Measurements from ENCODE around the gene NOC3L.
A peak's percentile ranks its signal among the peaks of the same experiment; 100 is the strongest.
"Not testable (repeated sequence)": the region's sequence is repeated elsewhere in the genome, so short reads cannot be mapped to it uniquely, and the experiment has no call there.

NOC3L gene

DNA sequence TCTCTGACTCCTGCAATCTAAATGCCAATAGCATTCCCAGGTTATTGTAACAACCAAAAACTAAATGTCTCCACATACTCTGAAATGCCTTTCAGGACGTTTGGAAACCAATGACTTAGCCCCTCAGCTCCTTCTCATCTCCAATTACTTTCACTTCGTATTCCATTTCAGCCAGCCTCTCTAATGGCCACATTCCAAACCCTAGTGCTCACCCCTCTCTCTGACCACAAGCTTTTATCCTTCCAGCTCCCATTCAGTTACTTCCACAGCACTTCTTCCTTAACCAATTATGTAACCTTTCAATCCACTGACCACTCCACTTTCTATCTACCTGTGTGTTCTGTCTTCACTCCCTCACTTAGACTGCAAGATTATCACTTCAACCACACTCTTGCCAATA, 4.3 kb downstream of the NOC3L start:
- no peak for DNase-seq

DNA sequence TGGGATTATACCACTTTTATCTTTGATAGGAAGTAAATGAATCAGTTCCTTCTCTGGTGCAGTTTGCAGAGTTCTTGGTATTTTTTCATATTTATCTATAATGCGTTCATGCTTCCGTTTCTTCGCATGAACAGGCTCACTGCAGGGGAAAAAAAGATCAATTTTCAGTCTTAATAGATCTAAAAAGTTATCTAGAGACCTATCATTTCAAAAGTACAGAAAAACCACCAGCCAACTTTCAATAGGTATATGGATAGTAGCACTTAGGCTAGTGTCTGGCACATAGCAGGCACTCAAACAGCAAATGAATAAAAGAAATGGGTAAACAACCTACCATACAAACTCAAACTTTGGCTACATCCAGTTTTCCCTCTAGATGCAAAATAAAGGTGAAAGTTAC, 5.5 kb downstream of the NOC3L start:
- no peak for DNase-seq

DNA sequence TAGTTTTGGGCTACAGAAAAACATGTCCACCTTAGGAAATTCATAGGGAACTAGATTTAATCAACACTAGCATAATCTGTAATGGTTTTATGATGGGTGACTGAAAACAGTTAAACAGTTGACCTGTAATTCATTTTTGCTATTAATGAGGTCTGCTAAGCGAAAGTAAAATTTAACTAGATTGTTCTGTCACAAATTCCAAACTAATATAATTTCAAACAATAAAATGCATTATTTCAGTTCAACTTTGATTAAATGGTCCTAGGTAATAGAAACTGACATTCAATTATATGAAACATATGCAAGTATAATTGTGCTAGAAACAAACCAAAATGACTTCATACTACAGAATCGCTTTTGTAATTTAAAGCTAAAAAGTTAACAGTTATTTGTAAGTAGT, 6.9 kb downstream of the NOC3L start:
- DNase-seq = no peak

DNA sequence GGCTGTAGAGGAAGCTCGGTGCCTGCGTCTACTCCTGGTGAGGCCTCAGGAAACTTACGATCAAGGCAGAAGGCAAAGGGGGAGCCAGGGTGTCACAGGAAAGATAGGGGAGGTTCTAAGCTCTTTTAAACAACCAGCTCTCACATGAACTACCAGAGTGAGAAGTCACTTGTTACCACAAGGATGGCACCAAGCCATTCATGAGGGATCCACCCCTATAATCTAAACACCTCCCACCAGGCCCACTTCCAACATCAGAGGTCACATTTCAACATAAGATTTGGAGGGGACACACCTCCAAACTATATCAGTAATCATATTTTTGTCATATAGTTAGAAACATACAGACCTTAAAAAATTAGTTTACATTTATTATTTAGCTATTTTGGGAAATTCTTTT, 9.4 kb downstream of the NOC3L start:
- no peak for DNase-seq

DNA sequence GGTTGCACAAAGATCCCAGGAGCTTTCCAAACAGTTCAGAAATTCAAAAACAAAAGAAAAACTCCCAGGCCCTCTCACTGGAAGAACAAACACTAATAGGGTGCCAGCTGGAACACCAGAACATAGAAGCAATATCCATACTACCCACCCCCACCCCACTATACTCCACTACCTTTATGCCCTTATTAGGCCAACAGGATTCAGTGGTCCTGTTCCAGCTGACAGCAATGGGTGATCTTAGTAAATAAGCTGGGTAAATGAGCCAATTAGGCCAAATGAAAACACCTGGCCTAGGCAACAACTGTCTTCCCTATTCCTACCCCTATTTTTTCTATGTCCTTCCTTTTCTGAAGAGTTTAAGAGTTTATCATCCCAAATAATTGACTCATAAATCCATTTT, 11.7 kb downstream of the NOC3L start:
- DNase-seq = no peak

DNA sequence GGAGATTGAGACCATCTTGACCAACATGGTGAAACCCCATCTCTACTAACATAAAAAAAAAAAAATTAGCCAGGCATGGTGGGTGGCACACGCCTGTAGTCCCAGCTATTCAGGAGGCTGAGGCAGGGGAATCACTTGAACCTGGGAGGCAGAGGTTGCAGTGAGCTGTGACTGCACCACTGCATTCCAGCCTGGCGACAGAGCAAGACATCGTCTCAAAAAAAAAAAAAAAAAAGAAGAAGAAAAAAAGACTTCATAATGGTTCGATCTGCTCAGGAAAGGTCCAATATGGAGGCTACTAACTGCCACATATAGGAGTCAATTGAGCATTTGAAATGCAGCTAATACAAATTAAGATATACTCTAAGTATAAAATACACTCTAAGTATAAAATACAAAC, 12.2 kb downstream of the NOC3L start:
- DNase-seq = not testable (repeated sequence)

DNA sequence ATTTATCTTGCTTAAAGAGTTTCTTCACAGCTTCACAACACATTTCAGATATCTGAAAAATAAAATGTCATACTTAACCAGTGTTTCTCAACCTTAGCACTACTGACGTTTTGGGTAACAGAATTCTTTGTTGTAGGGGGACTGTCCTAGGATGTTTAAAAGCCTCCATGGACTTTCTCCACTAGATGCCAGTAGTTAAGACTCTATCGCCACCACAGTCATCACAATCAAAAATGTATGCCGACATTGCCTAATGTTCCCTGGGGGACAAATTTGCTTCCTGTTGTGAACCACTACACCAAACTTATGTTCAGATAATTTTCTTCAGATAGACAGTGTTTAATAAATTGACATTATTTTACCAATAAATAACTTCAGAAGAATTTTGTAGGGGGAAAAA, 13.4 kb downstream of the NOC3L start:
- no peak for DNase-seq

DNA sequence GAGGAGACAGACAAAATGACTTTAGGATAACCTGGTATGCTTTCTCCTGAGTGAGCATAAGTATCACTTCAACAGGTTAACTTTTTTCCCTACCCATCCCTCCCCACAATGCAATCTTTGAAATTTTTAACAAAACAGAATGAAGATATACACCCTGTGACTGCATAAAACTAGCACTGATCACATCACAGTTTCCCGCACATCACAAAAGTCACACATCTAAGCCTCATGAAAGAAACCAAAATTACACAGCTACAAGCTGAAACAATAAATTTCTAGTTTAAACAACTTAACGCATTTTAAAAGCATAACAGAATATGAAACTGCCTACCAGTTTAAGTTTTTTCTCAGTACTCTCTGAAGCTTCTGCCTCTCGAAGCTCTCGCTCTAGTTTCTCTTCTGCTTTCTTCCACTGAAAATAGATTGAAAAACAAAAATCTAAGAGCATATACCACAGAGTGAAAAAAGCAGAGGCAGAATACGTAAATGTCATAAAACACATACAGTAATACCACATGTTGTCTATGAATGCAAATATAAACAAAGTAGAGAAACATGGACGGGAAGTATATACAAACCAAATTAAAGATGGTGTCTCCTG, 18.1 kb downstream of the NOC3L start:
- DNase-seq = no peak

DNA sequence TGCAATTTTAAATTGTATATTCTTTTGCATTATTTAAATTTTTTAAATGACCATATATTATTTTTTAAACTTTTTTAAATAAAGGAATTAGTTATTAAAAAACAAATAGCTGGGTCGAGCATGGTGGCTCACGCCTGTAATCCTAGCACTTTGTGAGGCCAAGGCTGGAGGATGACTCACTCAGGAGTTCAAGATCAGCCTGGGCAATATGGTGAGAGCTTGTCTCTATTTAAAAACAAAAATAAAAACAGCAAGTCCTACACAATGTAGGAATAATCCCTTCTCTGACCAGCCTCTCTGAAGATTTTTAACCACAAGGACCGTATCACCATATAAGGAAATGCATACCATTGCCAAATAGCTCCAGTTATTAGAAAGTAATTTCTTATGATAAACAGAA, 19.6 kb downstream of the NOC3L start:
- DNase-seq = no peak

DNA sequence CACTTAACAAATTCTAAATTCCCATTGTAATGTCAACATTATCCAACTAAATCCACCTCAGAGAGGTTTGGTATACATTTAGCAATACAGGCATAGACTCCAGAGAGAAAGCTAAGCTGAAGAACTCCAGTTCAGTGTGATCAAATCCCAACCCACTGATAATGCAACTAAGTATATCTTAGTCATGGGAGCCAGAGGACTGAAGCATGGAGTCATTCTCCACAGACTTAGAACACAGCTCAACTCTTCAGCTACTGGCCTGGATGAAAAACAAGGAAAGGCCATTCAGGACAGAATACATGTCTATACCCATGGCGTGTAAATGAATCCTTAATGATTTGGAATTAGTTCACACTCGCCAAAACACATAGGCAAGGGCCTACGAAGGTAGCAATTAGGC, 27.9 kb downstream of the NOC3L start:
- DNase-seq = no peak

DNA sequence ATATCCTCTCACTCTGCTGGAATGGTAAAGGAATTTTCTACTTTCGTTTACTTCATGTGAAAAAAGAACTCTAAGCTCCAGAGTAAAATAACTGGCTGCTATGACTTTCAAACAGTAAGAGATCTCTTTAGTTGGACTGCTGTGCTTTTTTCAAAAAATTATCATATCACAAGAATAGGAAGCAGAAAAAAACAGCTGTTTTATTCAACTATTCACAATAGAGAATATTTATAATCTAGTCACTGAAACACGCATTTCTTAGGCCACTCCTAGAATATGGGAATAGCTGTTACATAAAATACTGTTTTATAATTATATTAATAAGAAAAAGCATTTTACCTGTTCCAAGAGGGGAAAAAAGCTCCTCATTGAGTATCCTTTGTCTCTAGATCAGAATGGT, 29.7 kb downstream of the NOC3L start:
- DNase-seq = no peak

DNA sequence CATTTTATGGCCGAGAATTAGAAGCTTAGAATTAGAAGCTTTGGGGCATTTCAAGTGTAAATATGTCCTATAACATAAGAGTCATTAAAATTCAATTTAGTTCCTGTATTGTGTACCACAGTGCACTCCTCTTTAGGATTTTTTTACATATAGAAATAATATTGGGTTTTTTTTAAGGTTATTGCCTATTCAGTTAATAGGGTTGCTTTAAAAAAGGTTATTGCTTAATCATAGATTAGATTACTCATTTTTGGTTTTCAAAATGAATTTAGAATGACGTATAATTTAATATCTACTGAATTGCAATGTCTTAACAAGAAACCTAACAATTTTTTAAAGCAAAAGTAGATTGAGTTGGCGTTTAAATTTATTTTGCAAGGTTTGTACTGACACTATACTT, 34.1 kb downstream of the NOC3L start:
- DNase-seq = no peak

DNA sequence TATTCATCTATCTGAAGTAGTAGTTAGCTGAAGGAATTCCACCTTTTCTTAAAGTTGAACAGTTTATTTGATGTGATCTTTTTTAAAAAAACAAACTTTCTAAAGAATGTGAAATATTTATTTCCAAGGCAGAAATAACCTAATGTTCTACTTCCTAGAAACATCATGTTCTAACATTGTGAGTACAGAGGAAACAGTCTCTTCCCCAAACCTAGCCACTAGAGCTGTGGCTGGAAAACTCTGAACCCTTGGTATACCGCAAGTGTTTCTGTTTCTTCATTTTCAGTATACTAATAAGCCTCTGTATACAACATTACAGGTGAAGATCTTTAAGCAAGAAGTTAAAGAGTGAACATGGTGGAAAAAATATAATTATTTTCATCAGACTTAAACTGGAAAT, 35.1 kb downstream of the NOC3L start:
- DNase-seq = no peak

DNA sequence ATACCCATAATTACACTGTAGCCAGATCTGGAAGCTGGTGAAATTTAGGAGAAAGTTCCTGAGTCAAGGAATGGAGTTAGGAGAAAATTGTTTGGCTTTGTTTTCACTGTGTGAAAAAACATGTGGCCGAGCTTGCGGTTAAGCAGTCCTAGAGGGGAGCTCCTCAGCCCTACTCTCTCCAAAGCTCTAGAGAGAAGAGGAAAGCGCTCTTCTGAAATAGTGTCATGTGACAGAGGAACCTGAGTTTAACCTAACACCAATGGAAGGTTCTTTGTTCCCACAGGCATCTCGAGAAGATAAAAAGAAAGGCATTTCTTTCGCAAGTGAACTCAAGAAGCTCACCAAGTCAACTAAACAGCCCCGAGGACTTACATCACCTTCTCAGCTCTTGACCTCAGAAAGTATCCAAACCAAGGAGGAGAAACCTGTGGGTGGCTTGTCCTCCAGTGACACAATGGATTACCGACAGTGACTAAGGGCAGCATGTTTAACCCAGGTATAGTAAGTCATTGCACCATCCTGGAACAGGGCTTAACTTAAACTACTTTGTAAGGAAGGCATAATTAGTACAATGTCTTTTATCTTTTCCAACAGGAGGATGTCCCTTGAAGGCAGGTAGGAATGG, 38.0 kb downstream of the NOC3L start:
- no peak for DNase-seq

DNA sequence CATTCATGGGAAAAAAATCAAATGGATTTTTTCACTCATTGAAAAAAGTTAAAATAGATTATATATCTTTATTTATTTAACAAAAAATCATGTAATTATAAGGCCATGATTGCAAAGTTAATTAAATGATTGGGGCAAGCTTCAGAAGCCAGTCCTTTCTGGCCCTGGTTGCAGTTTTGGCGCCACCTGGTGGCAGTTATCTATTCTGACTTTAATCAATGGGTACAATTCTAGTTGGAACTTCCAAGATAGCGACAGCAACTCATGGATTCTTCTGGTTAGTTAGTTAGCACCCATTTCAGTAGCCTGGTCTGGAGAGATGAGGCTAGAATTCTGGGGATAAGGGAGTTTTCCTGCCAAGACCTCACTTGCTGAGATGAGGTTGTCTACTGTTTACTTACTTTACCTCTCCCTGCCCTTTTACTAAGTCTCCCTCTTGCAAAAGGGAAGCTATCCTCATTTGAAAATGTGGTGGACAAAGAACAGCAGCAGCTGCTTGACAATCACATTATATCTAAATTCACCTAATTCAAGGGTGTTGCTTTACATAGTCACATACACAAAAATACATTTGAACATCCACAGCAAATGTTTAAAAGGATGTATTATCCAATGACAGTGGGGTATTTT, 42.3 kb downstream of the NOC3L start:
- DNase-seq = peak; percentile 78

DNA sequence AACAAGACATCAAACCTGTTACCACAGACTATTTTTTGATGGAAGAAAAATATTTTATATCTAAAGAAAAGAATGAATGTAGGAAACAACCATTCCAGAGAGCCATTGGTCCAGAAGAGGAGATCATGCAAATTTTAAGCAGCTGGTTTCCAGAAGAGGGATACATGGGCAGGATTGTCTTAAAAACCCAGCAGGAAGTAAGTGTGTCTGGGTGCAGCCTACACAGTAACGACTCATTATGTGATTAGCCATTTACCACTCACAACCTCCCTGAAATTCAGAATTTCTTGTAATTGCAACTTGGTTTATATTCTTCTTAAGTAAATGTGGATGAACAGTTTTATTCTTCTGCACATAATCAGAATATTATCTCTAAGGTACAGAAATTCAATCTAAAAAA, 46.2 kb downstream of the NOC3L start:
- no peak for DNase-seq

DNA sequence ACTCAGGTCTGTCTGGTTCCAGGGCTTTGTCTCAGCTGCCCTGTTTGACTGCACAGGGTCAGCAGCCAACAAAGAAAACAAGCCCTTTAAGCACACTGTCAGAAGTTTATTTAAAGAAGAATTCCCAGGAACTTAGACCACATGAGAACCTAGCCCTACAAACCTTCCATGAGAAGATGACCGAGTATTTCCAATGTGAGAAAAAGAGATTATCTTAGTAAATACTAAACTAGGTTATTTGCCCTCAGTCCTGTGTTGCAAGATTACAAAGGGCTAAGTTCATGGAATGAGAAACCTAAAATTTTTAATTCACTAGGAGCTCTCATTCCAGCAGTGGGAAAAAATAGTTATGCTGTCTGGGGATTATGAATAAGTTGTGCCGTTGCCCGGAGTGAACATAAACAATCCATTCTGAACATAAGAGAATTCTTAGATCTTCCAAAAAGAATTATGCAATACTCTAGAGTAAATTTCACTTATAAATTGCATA, 46.7 kb downstream of the NOC3L start:
- no peak for DNase-seq

DNA sequence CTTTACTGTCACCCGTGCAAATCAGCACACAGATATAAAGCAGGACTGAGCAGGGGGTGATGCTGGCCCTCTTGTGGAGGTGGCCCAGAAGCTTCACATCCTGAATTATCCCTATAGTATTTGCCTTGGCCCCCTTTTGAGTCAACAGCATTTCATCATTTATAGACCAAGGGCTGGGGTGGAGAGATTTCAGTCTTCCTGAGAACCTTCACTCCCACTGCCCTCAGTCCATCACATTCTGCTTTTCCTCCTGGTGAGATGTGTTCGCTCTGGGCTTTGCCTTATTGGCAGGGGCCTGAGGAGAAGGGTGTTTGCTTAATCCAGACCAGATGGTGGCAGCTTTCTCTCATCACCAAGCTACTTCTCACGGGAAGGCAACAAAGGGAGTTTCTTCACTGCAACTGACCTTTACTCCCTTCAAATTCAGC, 47.7 kb downstream of the NOC3L start:
- no peak for DNase-seq

DNA sequence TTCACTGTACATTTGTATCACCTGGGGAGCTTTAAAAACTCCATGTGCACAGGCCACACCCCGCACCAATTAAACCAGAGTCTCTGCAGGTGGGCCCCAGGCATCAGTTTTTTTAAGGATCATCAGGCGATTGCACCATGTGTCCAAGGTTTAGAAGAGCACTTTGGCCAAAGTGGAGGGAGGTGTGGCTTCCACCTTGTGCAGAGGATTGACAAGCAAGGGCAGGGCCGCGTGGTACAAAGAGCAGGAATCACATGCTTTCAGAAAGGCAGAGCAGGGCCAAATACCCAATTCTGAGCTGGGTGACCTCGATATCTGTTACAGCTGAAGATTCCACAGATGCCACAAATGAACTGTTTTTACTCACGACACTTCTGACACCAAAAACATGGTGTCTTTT, 52.4 kb downstream of the NOC3L start:
- DNase-seq = no peak

DNA sequence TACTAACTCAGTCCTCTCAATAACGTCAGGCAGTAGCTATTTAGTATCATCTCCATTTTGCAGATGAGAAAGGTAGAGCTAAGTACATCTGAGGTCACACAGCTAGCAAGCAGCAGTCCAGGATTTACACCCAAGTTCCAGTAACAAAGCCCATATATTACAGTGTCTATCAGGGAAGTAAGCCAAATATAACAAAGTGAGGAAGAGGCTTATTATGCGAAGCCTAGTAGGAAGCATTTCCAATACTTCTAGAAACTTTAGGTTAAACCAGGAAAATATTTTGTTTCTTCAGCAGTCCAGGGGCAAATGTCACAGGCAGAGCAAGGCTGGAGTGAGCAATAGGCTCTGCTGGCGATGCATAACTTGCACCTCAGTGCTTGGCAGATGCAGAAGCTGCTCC, 53.9 kb downstream of the NOC3L start:
- no peak for DNase-seq

DNA sequence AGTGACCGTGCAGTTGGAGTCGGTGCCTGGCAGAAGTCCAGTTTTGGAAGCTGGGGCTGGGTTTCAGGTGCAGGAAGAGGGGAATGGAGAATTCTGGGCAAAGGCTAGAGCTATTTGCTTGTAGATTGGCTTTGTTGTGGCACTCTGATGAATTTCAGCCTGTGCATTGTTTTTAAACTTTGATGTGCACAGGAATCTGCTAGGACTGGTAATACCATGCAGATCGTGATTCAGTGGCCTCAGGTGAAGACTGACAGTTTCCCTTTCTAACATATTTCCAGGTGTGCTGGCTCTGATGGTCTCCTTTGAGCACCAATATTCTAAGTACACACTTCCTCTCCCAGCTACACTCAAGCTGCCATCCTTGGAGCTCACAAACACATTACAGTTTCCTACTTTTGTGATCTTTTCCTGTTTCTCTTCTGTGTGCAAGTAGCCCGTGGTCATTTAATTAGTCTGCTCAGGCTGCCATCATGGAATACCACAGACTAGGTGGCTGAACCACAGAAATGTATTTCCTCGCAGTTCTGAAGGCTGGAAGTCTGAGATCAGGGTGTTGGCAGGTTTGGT, 55.6 kb downstream of the NOC3L start:
- DNase-seq = no peak

DNA sequence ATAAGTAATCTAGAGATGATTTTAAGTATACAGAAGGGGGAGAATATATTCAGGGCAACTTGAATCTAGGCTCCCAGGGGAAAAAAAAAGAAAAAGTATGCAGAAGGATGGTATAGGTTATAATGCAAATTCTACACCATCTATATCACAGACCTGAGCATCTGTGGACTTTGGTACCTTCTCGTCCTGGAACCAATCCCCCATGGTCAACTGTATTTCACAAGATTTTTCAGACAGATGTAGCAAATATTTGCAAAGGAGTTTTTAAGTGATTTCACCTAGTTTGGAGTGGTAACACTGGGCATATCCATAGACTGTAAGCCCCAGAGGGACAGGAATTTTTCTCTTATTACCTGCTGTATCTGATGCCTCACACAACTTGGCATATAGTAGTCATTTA, 58.8 kb downstream of the NOC3L start:
- DNase-seq = no peak

DNA sequence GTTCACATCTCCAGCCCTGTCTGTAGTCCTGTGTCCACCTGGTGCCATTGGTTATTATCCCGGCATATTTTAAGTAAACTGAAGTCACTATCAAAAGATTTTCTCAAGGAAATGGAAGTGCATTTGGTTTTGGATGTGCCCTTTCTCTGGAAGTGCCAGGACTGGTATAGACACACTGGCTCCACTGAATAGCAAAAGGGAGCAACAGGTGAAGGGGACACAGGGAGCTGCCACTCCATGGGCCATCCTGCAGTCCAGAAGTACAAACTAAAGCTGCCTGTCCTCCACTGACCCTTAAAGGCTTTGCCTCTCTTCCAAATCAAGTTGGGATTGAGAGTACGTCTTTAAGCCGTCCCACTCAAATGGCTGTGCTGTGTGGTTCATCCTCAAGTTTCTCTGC, 62.7 kb downstream of the NOC3L start:
- DNase-seq = no peak

DNA sequence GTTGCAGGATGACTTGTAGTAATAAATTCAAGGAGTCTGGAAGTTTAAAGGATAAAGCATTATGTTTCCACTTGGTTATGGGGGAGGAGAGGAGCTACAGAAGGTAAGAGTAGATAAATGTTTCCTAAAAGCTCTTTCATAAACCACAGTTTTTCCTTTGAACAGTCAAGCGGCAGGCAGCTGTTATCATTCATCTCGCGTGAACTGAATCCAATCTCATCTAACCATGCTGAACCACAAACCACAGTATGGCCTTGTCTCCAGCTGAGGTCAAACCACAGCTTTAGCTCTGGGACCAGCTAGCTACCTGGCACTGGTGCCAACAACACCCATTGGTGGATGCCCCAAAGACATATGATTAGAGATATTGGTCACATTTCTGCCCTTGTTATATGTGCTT, 63.3 kb downstream of the NOC3L start:
- peak; percentile 47 for DNase-seq

All from stimulated activated CD4-positive, alpha-beta T cell treated with anti-CD3 and anti-CD28 coated beads, Interleukin-15, amount 100 ng/mL, for 24 hours (primary cell).